Measurements from ENCODE around the gene INPP5D. TPM values are rescaled to one million over a fixed set of nuclear protein-coding genes. Genes with fewer than 3 reads are reported as not detected.

INPP5D gene
- total and polyA plus RNA-seq, 7 experiments from 2014 or later: 41.0 to 232 (median 122) TPM

- peak overlapping the region; percentile 85 for H3K27ac ChIP-seq (ENCODE audit: low read depth, low read length)
- CTCF ChIA-PET: interaction anchor here (0.6 to 1.7 kb wide), 13 partner anchors 10 to 252 kb away, joined by 3 to 20 read pairs (median 4); no protein-coding TSS in a partner anchor
- H3K27me3 ChIP-seq (ENCODE audit: control insufficient read depth in 2 of 2, insufficient read depth in 2 of 2, low read length in 2 of 2): no peaks in the 10 kb centered on the region
- DNase-seq: no peak
- H3K4me3 Mint-ChIP-seq: peak overlapping the region; percentile 86 to 98 (median 96)
- H3K27me3 Mint-ChIP-seq: no peaks in the 10 kb centered on the region
- peak overlapping the region; percentile 88 for H3K4me3 ChIP-seq (ENCODE audit: low read length)
- intact Hi-C loops (cut with micrococcal nuclease): loop anchor here (1.0 to 10.0 kb wide), 11 partner anchors 19 to 510 kb away; partner anchors contain the start of genes ATG16L1 (in 2 of the 2), EIF4E2 (in 1 of the 2), GIGYF2 (in 1 of the 2) and TIGD1 (in 1 of the 2)
- H3K36me3 Mint-ChIP-seq: peaks cover 0 to 10% (median 0%) of the 10 kb centered on the region in 5 donors
- POLR2A ChIA-PET: interaction anchor here (0.6 to 4.4 kb wide), 16 partner anchors 8 to 209 kb away, joined by 3 to 144 read pairs (median 8); partner anchors contain the start of gene ATG16L1
- peak overlapping the region; percentile 90 to 99 (median 95) for H3K27ac Mint-ChIP-seq
- H3K36me3 ChIP-seq (ENCODE audit: control insufficient read depth in 2 of 3, insufficient read depth in 3 of 3, low read length in 3 of 3): peaks cover 0 to 21% (median 0%) of the 10 kb centered on the region in 3 experiments
- no peaks in the 10 kb centered on the region for H3K9me3 Mint-ChIP-seq
- H3K9me3 ChIP-seq (ENCODE audit: control insufficient read depth in 2 of 3, low read length in 3 of 3): no peaks in the 10 kb centered on the region
- peak; percentile 31 for ATAC-seq
- H3K4me1 ChIP-seq (ENCODE audit: control insufficient read depth in 2 of 2, insufficient read depth in 2 of 2, low read length in 2 of 2): peaks cover 33 to 35% of the 10 kb centered on the region in 2 donors
- peaks cover 35 to 49% (median 41%) of the 10 kb centered on the region in 7 donors for H3K4me1 Mint-ChIP-seq
Measured at GRCh38 chr2:233060501-233060979, 398 bp downstream of the INPP5D start.

DNA sequence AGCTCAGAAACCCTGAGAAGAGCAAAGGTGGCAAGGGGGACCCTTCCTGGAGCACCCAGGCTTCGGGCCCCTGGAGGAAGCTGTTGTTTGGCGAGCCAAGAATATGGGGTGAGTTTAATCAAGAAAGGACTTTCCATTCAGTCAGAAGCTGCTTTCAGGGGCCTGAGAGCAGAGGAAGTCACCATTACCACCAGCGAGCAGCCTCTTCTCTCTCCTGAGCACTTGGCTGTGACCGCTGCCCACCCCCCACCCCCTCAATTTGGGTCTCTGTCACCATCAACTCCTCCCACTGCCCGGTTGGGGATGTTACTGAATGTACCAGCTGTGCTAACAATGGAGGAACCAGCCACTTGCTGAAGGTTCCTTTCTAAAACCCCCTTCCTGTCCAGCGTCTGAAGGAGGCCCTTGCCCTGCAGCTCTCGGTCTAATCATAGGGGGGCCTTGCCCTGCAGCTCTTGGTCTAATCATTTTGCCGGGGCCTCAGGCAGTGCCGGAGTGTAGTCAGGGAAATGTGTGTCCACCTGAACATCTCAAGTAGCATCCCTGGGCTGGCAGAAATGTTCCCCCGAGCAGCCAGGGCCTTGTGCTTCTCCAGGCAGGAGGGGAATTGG, 943 bp downstream of the INPP5D start:
- DNase-seq: peak in 1 of 9 donors; percentile 41
- H3K9me3 Mint-ChIP-seq: no peaks in the 10 kb centered on the region
- peak overlapping the region; percentile 86 to 98 (median 96) for H3K4me3 Mint-ChIP-seq
- Histone ChIP-seq H3K36me3 (ENCODE audit: control insufficient read depth in 2 of 3, insufficient read depth in 3 of 3, low read length in 3 of 3) (peaks cover 0 to 23% (median 0%) of the 10 kb centered on the region in 3 experiments), H3K4me1 (ENCODE audit: control insufficient read depth in 2 of 2, insufficient read depth in 2 of 2, low read length in 2 of 2) (peaks cover 33 to 36% of the 10 kb centered on the region in 2 donors), H3K4me3 (ENCODE audit: low read length) (peak overlapping the region; percentile 88), H3K27me3 (ENCODE audit: control insufficient read depth in 2 of 2, insufficient read depth in 2 of 2, low read length in 2 of 2) (no peaks in the 10 kb centered on the region), H3K9me3 (ENCODE audit: control insufficient read depth in 2 of 3, low read length in 3 of 3) (no peaks in the 10 kb centered on the region), H3K27ac (ENCODE audit: low read depth, low read length) (peak overlapping the region; percentile 85)
- no peaks in the 10 kb centered on the region for H3K27me3 Mint-ChIP-seq
- POLR2A ChIA-PET: interaction anchor here (0.6 to 4.4 kb wide), 12 partner anchors 10 to 209 kb away, joined by 3 to 144 read pairs (median 8); partner anchors contain the start of gene ATG16L1
- peaks cover 35 to 53% (median 43%) of the 10 kb centered on the region in 7 donors for H3K4me1 Mint-ChIP-seq
- peaks cover 0 to 12% (median 1%) of the 10 kb centered on the region in 5 donors for H3K36me3 Mint-ChIP-seq
- no peak for ATAC-seq
- H3K27ac Mint-ChIP-seq: peak overlapping the region; percentile 90 to 99 (median 95)
- CTCF ChIA-PET: interaction anchor here (0.6 to 1.7 kb wide), 10 partner anchors 10 to 341 kb away, joined by 3 to 20 read pairs (median 4); no protein-coding TSS in a partner anchor
- intact Hi-C loops (cut with micrococcal nuclease): loop anchor here (1.0 to 10.0 kb wide), 11 partner anchors 18 to 510 kb away; partner anchors contain the start of genes ATG16L1 (in 2 of the 2), EIF4E2 (in 1 of the 2), GIGYF2 (in 1 of the 2) and TIGD1 (in 1 of the 2)

DNA sequence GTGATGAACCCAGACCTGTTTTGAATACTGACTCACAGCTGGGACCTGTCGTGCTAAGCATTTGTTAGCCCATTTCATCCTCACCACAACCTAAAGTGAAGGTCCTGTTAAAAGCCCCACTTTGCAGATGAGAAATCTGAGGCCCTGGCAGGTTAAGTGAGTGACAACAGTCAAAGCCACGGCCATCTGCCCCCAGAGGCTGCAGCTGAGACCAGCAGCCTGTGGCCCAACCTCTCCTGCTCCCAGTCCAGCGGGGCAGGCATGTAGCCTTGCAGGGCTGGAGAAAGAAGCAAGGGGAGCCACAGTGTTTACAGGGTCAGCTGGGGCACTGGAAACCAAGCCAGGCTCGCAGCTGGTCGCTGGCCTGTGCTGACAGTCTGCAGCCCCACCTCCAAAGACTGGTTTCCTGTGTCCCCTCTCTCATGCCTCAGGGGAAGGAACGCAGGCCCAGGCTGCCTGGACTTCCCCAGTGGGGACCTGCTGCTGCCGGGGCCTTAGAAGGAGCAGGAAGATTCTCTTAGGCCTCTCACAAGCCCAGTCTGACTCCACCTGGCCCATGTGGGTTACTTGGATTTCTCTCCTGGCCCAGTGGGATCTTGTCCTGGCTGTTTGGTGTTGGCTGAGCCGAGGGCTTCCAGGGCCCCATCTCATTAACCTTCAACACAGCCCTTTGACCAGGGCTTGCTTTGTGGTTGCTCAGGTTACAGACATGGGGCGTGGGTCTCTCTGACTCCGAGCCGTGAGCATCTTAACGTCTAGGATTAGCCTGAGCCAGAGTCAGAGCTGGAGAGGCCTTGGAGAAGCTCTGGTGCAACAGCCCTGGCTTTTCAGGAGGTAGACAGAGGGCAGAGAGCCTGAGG, 1.7 kb downstream of the INPP5D start:
- Histone ChIP-seq H3K4me1 (ENCODE audit: control insufficient read depth in 2 of 2, insufficient read depth in 2 of 2, low read length in 2 of 2) (peaks cover 33 to 41% of the 10 kb centered on the region in 2 donors), H3K9me3 (ENCODE audit: control insufficient read depth in 2 of 3, low read length in 3 of 3) (no peaks in the 10 kb centered on the region), H3K4me3 (ENCODE audit: low read length) (peak overlapping the region; percentile 88), H3K36me3 (ENCODE audit: control insufficient read depth in 2 of 3, insufficient read depth in 3 of 3, low read length in 3 of 3) (peaks cover 0 to 29% (median under 1%) of the 10 kb centered on the region in 3 experiments), H3K27me3 (ENCODE audit: control insufficient read depth in 2 of 2, insufficient read depth in 2 of 2, low read length in 2 of 2) (no peaks in the 10 kb centered on the region), H3K27ac (ENCODE audit: low read depth, low read length) (peak overlapping the region; percentile 85)
- Mint-ChIP-seq H3K36me3 (peaks cover 0 to 16% (median 4%) of the 10 kb centered on the region in 5 donors), H3K4me1 (peaks cover 35 to 60% (median 48%) of the 10 kb centered on the region in 7 donors), H3K27ac (peak overlapping the region; percentile 90 to 99 (median 95)), H3K9me3 (no peaks in the 10 kb centered on the region), H3K27me3 (no peaks in the 10 kb centered on the region), H3K4me3 (peak overlapping the region; percentile 86 to 98 (median 96))
- ChIA-PET POLR2A (interaction anchor here (0.6 to 4.4 kb wide), 8 partner anchors 9 to 189 kb away, joined by 3 to 144 read pairs (median 8); partner anchors contain the start of gene ATG16L1), CTCF (interaction anchor here (0.7 to 1.2 kb wide), 4 partner anchors 14 to 340 kb away, joined by 3 to 7 read pairs (median 4); no protein-coding TSS in a partner anchor)
- DNase-seq (peak in 1 of 9 donors; percentile 41), ATAC-seq (peak; percentile 32)
- intact Hi-C loops (cut with micrococcal nuclease): loop anchor here (2.0 to 10.0 kb wide), 7 partner anchors 35 to 511 kb away; partner anchors contain the start of genes EIF4E2 (in 1 of the 2), GIGYF2 (in 1 of the 2) and TIGD1 (in 1 of the 2)

DNA sequence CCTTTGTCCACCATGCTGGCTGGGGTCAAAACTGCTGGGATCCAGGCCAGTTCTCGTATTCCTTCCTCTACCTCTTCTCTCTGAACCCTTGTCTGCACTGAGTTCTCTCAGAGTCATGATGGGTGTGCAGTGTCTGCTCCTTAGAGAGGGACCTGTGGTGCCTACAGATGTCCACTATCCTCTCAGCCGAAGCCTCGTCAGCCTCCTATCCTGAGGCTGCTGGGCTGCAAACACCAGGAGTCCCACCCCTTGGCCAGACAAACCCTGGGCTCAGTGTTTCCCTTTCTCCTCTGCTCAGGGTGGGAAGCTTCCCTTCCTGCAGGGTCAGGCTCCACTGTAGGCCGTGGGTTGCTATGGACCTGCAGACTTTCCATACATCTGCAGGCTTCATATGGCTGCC, 2.3 kb downstream of the INPP5D start:
- DNase-seq: no peak
- POLR2A ChIA-PET: interaction anchor here (3.0 to 4.4 kb wide), 2 partner anchors 8 to 19 kb away, joined by 23 to 144 read pairs; no protein-coding TSS in a partner anchor
- H3K36me3 Mint-ChIP-seq: peaks cover 0 to 22% (median 10%) of the 10 kb centered on the region in 5 donors

GRCh38 chr2:233062946-233063268, 2.8 kb downstream of the INPP5D start:
- Histone ChIP-seq H3K27me3 (ENCODE audit: control insufficient read depth in 2 of 2, insufficient read depth in 2 of 2, low read length in 2 of 2) (no peaks in the 10 kb centered on the region), H3K27ac (ENCODE audit: low read depth, low read length) (peak overlapping the region; percentile 85), H3K9me3 (ENCODE audit: control insufficient read depth in 2 of 3, low read length in 3 of 3) (no peaks in the 10 kb centered on the region), H3K36me3 (ENCODE audit: control insufficient read depth in 2 of 3, insufficient read depth in 3 of 3, low read length in 3 of 3) (peaks cover 4 to 29% (median 8%) of the 10 kb centered on the region in 3 experiments), H3K4me1 (ENCODE audit: control insufficient read depth in 2 of 2, insufficient read depth in 2 of 2, low read length in 2 of 2) (peaks cover 44 to 49% of the 10 kb centered on the region in 2 donors), H3K4me3 (ENCODE audit: low read length) (peak overlapping the region; percentile 88)
- no peaks in the 10 kb centered on the region for H3K9me3 Mint-ChIP-seq
- CTCF ChIA-PET: no interaction called here
- DNase-seq (peak in 2 of 9 donors; percentile 44 to 47), ATAC-seq (no peak)
- intact Hi-C loops (cut with micrococcal nuclease): loop anchor here (1.0 to 10.0 kb wide), 4 partner anchors 8 to 458 kb away; partner anchors contain the start of gene GIGYF2 (in 1 of the 2)
- no peaks in the 10 kb centered on the region for H3K27me3 Mint-ChIP-seq
- peak overlapping the region; percentile 79 to 99 (median 95) for H3K27ac Mint-ChIP-seq
- peaks cover 0 to 25% (median 10%) of the 10 kb centered on the region in 5 donors for H3K36me3 Mint-ChIP-seq
- peaks cover 35 to 71% (median 58%) of the 10 kb centered on the region in 7 donors for H3K4me1 Mint-ChIP-seq
- POLR2A ChIA-PET: interaction anchor here (0.6 to 4.4 kb wide), 2 partner anchors 18 to 37 kb away, joined by 3 to 144 read pairs; no protein-coding TSS in a partner anchor
- peak overlapping the region; percentile 86 to 98 (median 96) for H3K4me3 Mint-ChIP-seq

More for the DNA sequence above, 2.3 kb downstream of the INPP5D start:
- CTCF ChIA-PET: no interaction called here
- Histone ChIP-seq H3K27ac (ENCODE audit: low read depth, low read length) (peak overlapping the region; percentile 85), H3K4me3 (ENCODE audit: low read length) (peak overlapping the region; percentile 88), H3K36me3 (ENCODE audit: control insufficient read depth in 2 of 3, insufficient read depth in 3 of 3, low read length in 3 of 3) (peaks cover 4 to 29% (median 7%) of the 10 kb centered on the region in 3 experiments), H3K27me3 (ENCODE audit: control insufficient read depth in 2 of 2, insufficient read depth in 2 of 2, low read length in 2 of 2) (no peaks in the 10 kb centered on the region), H3K4me1 (ENCODE audit: control insufficient read depth in 2 of 2, insufficient read depth in 2 of 2, low read length in 2 of 2) (peaks cover 39 to 46% of the 10 kb centered on the region in 2 donors), H3K9me3 (ENCODE audit: control insufficient read depth in 2 of 3, low read length in 3 of 3) (no peaks in the 10 kb centered on the region)
- intact Hi-C loops (cut with micrococcal nuclease): loop anchor here (5.0 to 10.0 kb wide), 3 partner anchors 35 to 458 kb away; partner anchors contain the start of gene GIGYF2 (in 1 of the 2)
- Mint-ChIP-seq H3K9me3 (no peaks in the 10 kb centered on the region), H3K4me1 (peaks cover 35 to 66% (median 54%) of the 10 kb centered on the region in 7 donors), H3K27ac (peak overlapping the region; percentile 79 to 99 (median 95)), H3K4me3 (peak overlapping the region; percentile 86 to 98 (median 96)), H3K27me3 (no peaks in the 10 kb centered on the region)
- no peak for ATAC-seq

Measured in naive thymus-derived CD4-positive, alpha-beta T cell (primary cell).